ENCODE results near the gene SPACA9.

Gene SPACA9

DNA sequence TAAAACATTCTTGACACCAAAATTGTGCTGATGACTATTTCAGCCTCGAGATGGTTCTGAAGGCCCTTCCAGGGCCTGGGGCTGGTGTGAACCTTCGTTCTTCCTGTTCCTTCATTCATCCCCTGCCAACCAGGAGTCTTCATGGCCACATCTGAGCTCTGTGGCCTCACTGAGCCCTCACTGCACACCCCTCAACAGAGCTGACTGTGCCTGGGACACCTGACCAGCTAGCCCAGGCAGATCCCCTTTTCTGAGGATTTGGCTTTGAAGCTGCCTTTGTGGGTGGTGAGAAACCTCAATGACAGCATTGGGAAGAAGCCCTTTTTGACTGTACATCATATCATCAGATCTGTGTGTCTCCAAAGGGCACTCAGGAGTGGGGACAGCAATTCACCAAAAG lies 14.4 kb upstream of the SPACA9 start:
- no peak for DNase-seq

DNA sequence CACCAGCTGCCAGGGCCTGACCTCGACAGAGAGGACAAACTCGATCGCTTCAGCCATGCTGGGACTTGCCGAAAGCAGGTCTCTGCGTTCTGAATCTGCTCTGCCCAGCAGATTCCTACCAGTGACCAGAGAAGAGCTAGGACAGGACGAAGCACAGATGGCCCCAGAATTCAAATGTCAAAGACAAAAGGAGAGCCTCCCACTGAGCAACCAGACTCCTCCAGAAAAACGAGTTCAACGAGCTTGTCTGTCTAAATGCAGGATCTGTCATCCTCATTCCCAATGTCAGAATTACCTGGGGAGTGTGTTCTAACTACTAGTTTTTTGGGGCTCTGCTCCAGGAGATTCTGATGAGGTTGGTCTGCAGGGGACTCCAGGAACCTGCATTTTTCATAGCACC lies 14.0 kb upstream of the SPACA9 start:
- no peak for DNase-seq

DNA sequence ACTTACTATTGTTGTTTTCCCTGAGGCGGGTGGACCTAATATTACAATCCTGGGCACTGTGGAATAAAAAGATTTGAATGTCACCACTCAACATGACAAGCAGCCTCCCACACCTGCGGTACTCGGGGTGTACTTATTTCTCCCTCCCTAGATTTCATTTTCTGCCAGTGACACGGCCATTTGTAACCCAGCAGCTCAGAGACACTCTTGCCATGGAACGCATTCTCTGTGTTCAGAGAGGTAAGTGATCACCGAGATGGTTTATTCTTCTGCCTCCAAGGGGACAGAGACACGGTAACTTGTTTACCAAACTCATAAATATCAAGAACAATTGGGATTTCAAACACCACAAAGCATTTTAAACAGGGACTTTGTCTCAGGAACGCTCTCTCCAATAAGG lies 11.8 kb upstream of the SPACA9 start:
- no peak for DNase-seq

DNA sequence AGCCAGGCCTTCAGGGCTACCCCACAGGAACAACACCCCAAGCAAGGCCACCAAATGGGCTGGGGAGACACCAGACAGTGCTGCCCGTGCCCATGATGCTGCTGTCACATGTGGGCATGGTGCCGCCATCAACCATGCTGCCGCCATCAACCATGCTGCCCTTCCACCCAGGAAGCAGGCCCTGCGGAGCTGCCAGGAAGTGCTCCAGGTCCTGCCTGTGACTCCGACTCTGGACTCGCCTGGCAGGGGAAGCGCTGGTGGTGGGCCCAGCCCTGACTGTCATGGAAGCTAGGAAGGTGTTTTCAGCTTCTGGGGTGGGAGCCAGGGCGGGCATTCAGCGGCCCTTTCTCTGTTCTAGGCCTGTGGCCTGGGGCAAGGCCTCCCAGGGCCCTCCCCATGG lies 9.4 kb upstream of the SPACA9 start:
- no peak for DNase-seq

DNA sequence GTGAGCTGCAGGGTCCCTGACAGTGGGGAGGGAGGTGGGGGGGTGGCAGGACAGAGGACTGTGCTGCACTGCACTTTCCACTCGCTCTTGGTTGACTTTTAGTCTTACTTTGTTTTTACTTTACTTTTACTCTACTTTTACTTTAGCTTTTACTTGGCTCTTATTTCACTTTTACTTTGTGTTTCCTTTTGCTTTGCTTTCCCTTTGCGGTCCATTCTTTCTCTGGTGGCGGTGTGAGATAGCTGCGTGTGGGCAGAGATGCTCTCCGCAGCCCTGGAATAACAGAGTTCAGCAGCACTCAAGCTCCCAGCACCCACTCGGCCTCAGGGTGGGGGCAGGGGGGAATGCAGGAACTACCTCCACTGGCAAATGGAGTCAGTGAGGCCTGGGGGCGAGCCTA lies 5.3 kb upstream of the SPACA9 start:
- DNase-seq = no peak

DNA sequence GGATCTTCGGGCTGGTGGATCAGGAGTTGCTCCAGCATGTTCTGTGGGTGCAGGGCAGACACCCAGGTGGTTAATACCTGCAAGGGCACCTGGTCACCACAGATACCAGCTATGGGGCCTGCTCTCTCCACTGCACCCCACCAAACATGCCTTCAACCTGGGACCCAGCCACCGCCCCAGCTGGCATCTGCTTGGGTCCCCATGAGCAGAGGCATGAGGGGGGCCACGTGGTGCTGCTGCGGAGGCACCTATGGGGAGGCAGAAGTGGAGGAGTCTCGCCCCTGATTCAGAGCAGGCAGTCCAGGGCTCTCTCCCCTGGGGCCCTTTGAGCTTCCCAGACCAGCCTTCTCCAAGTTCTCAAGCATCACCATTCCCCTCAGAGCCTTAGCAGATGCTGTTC lies 3.5 kb upstream of the SPACA9 start:
- DNase-seq = no peak

DNA sequence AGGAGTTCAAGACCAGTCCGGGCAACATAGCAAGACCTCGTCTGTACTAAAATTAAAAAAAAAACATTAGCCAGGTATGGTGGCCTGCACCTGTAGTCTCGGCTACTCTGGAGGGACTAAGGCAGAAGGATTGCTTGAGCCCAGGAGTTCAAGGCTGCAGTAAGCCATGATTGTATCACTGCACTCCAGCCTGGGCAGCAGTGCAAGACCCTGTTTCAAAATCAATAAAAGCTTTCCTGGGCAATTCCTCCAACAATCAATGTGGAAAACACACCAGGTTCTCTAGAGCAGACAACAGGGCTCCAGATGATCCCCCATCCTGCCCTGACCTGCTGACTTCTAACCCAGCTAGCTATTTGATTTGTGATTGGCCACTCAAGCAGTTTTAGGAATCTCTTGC lies 1.8 kb upstream of the SPACA9 start:
- DNase-seq = no peak

DNA sequence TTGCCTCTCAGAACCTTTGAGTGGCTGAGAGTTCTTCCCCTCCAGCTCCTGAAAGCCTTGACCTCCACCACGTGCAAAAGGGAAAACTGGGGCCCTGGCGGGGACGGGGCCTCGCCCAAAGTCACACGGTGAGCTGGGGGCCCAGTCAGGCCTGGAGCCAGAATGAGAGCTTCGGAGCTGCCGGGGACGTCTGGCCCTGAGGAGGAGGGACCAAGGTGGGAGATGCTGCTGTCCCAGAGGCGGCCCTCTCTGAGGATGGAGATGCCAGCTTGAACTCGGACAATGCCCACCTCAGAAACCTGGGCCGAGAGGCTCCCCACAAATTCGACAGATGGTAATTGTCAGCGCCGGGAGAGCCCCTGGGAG lies 1.3 kb upstream of the SPACA9 start:
- DNase-seq = no peak

DNA sequence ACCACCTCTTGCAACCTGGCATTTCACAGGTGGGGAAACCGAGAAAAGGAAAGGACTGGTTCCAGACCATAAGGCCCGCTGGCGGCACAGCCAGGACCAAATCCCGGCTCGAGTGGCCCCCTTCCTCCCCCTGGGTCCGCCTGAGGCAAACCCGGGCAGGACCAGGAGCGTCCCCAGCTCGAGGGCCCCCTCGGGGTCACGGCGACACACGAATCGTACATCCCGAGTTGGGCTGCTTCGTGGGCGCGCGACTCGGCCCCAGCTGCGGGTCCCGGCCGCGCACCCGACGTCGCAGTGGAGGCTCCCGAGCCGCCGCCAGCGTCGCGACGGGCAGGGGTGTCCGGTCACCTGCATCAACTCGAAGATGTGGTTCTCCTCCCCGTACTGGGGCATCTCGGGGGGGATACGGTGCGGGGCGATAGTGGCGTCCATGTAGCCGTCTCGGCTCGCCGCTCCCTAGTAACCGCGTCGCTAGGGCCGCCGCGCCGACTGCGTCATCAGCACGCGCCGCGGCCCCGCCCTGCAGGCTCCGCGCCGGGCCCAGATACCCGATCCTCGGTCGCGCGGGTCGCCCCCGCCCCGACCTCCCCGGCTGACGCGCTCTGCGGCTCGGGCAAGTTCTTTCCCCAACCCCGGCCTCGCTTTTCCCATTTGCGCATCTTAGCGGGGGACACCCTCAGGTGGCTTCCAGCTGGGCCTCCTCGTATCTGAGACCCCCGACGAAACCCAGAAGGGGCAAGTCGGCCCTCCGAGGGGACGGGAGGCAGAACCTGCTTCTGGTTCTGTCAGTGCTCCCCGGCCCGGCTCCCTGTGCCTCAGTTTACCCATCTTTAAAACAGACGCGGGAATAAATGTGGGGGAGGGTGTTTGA lies 639 bp upstream of the SPACA9 start, which contains the start of gene AK8:
TSS of gene AK8 (minus strand) at position 461 of the 871 bp plus-strand sequence. CDS start at position 432, 29 bp downstream.
- peak; percentile 32 for DNase-seq

DNA sequence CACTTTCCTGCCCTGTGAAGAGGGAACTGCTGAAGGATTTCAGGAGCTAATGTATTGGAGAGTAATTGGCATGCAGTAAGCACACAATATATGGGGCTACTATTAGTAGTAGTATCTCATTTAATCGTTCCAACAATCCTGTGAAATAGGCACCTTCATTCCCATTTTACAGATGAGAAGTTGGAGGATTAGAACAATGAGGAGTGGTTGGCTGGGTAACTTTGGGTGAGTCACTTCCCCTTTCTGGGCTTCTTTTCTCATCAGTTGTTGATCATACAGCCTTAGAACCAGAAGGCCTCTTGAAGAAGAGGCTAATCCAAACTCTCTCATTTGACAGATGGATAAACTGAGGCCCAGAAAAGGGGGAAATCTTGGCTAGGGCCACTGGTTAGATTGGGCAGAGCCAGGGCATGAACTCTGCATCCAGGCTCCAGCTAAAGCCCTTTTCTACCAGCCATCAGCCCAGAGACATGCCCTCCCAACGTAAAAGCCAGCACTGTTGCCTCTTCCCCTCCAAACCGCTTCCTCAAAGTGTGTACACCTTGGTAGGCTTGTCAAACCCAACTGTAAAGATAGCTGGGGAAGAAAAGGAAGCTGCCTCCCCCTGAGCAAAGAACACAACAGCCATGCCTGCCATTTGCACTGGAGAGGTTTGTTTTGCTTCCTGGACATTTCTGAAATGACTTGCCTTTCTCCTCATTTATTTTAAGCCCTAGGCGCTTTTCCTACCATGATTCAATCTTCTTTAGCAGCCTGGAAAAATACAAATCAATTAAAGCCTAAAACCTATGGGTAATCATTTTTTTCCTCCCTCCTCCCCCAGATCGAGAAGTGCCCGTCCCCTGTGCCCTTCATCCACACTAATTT lies 992 bp downstream of the SPACA9 start:
- DNase-seq = no peak

DNA sequence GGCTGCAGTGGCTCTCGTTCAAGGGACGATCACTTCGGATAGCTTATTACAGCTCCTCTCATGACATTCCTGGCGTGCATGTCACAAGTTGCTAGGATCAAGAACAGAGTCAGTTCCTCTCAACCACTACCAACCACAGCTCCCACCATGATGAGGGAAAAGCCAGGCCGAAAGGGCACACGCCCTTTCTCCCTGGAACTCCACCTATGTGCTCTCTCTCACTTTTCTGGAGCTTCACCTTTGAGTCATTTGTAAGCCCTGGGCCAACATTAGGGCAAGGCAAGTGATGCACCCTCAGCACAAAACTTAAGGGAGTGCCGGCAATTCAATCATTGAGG lies 1.6 kb downstream of the SPACA9 start:
- DNase-seq = no peak

DNA sequence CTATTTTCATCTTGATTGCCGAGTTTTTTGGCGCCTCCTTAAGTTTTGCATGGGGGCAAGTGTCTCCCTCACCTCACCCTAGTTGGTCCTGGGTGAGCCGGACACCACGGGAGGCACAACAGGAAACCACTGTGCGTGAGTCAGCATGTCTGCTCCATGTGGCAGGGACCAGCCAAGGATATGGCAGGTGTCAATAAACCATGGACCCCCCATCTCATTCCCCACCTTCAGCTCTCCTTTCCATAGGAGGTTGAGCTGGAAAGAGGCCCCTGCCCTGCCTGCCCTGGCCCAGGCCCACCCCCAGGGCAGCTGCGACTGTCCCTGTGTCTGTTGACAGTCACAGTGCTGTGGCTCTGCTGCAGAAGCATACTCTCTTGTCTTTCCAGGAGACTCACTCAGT lies 3.1 kb downstream of the SPACA9 start:
- no peak for DNase-seq

DNA sequence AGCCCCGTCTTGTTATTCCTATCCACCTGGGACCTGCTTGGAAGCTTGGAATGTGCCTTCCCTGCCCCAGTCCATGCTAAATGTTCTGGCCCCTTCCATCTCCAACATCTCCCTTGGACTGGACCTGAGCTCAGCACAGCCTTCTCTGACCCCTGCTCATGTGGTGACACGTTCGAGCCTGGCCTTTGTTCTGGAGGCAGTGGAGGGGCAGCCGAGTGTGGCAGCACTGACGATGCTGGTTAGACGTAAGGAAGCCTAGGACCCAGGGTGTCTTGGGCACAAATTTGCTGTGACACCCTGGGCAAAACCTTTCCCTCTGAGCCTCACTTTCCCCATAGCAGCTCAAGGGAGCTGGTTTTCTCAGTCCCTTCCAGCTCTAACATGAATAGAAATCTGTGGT lies 3.9 kb downstream of the SPACA9 start:
- DNase-seq = no peak

DNA sequence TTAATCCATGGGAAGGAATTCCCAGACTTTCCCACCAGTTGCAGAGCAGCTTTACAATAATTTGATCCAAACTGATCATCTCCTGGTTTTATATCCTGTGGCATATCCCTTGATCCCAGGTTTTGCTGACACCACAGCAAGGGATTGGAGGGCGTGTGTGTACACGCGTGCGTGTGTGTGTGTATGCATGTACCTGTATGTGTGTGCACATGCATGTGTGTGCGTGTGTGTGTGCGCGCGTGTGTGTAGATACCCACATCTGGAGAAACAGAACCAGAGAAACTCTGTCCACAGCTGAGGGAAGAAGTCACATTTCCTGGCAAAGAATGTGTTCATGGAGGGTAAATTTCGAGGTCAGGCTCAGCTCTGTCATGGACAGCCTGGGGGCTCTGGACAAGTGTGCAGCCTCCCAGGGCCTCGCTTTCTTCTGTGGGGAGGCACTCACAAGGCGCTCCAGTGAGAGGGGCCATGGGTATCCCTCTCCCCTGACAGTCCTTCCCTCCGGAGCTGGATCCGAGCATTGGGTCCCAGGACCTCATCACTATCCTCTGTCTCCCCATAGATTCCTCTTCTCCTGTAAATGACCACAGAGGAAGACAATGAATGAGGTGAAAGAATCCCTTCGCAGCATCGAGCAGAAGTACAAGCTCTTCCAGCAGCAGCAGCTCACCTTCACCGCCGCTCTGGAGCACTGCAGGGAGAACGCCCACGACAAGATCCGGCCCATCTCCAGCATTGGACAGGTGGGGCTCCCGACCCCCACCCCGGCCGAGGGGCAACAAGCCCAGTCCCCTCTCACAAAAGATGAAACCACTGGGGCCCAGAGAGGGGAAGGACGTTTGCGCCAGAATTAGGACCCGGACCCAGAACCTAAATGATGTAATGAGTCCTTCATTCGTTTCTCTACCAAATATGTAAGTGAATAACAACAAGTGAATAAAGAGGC lies 4.9 kb downstream of the SPACA9 start:
- DNase-seq = no peak

DNA sequence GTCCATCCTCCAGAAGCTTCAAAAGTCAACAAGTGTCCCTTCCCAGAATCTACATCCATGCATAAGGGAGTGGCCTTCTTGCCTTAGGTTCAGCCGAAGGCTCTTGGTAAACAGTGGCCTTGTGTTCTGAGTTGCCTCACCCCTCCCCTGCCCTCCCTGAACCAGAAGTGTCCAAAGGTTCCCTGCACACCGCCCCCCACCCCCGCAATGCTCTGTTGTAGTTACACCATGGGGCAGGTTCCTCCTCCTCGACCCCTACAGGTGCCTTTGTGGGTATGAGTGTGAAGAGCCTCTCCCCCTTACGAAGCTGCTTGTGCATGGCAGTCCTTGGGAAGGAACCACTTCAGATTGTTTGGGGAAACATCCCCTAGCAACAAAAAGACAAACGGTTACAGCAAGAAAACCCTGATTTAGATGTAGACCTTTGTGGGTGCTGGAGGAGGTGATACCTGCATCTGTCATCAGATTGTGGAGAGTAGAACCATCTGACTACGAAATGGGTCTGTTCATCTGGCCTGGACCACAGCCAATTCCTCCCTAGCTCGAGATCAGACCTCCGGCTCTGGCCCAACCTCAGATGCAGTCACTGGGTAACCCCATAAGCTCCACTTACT lies 7.1 kb downstream of the SPACA9 start:
- DNase-seq = no peak

DNA sequence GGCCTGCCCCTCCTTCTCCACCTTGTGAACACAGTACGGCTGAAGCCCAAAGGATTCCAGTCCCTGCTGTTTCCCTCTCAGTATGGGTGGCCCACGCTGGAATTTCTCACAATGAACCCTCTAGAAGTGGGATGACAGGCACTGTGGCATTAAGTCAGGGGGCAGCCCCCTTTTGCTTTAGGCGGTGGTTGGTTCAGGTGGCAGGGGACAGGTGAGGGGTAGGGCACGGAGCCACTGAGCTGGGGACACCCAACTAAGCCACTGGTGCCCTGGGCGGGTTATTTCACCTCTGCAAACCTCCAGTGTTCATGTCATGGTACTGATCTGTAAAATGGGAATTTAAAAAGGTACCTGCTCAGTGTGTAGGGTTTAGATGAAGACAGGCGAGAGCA lies 7.6 kb downstream of the SPACA9 start:
- no peak for DNase-seq

DNA sequence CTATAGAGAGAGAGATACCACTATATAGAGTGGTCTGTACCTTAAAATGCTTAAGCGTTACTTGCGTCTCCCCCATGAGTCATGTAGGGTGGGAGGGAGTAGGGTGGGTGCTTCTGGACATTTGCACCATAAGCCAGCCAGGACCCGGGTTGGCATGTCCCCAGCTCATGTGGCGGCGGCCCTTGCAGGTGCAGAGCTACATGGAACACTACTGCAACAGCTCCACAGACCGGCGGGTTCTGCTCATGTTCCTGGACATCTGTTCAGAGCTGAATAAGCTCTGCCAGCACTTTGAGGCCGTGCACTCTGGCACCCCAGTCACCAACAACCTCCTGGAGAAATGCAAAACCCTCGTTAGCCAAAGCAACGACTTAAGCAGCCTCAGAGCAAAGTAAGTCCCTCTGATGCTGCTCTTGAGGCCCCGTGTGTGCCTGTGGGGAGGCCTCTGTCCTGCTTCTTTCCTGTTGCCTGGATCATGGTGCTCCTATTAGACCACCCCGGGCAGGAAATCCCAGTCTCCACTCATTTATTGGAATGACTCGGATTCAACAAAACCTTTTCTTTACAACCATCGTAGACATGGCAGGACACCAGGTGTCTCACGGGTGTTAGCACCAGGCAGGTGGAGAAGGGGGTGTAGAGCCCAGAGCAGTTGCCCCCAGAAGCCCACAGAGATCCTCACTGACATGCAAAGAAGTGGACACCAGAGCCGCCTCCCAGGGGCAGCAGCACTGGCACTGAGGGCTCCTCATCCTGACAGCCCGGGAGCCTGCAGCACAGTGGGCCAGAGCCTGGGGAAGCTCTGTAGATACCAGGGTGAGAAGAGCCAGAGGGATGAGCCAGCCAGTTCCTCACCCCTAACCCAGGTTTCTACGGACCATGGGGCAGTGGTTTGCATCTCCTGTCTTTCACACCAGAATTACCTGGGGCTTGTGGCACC lies 8.8 kb downstream of the SPACA9 start:
- no peak for DNase-seq

DNA sequence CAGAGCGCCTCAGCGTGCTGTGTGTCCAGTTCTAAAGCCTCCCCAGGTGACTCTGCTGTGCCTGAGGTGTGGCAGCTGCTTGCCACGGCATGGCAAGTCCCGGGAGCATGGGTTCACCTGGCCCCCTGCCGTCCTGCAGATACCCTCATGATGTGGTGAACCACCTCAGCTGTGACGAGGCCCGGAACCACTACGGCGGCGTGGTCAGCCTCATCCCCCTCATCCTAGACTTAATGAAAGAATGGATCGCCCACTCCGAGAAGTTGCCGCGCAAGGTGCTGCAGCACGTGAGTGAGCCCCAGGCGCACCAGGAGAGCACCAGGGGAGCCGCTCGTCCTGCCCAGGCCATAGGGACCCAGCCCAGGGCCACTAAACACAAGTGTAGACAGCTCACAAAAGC lies 9.5 kb downstream of the SPACA9 start:
- DNase-seq = no peak

DNA sequence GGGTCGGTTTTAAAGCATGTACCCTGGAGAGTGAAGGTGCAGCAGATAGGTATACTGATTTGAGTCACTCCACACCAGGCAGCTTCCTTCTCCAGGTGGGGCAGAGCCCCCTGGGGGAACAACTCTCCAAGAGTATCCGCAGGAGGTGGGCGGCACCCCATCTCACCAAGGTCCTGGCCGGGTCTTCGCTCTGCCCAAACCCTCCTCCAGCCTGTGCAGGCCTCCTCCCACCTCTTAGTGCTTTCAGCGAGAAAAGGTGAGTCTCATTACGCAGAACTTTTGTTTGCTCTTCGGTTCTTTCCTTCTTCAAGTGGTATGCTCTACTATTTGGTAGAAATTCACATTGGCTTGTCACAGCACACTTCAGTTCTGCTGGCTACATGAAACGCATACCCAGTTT lies 13.7 kb downstream of the SPACA9 start:
- DNase-seq = no peak

DNA sequence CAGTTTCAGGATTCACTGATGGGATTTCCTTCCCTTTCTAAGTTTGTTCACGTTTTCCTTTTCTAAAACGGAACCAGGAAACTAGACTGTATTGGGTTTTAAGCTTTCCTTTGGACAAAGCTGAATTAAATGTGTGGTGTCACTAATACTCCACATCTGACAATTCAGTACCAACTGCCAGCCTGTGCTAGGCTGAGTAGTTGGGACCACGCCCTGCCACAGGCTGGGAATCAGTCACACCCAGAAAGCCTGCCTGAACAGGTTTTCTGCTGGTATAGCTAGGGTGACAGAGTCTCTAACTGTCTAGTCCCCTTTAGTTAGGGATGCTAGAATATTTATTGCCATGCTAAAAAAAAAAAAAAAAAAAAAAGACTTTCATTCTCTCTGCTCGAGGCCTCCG lies 15.6 kb downstream of the SPACA9 start:
- DNase-seq = no peak

Data from NCI-H1436 (cell line).